ENCODE results near the gene OCSTAMP.

GRCh38 chr20:46523108-46523507 is 27.3 kb downstream of the OCSTAMP start:
- TF ChIP-seq CTCF (IDR thresholded peaks at IDR 0.05) (no peak), POLR2A (IDR thresholded peaks at IDR 0.05) (no peak)

Data from esophagus squamous epithelium (tissue), 4 donors.